HEK293 (cell line): ENCODE data around the gene KRT33A.
"Not testable (repeated sequence)": the region's sequence is repeated elsewhere in the genome, so short reads cannot be mapped to it uniquely, and the experiment has no call there.

Experiments
- CTCF ChIA-PET: fragments of 350-600 bp; formaldehyde crosslinking; extraction: SDS; loops from one replicate; lab custom pipeline; 2021; ENCODE audit warnings: antibody characterized with exemption; lab: Yijun Ruan, JAX
- POLR2A ChIA-PET: fragments of 300-600 bp; formaldehyde crosslinking; extraction: SDS; loops from one replicate; lab custom pipeline; 2020; ENCODE audit warnings: antibody characterized with exemption, inconsistent platforms; lab: Yijun Ruan, JAX
- H3K27ac ChIP-seq: fragments of 200-500 bp; sonication (Bioruptor generic); 2 replicates; pipeline ENCODE4 v1.5.1; 2014; ENCODE audit warnings: low read depth, low read length, control low read depth, inconsistent platforms; ENCODE audit errors: extremely low read depth
- H3K36me3 ChIP-seq, 2 experiments: fragments of 200-500 bp in 1 of 2; sonication (Bioruptor generic) in 1 of 2; 1 replicate in 1 of 2; 2 replicates in 1 of 2; pipeline ENCODE4 v1.5.1; 2014 to 2017; ENCODE audit warnings: inconsistent platforms in 2 of 2, low read length in 2 of 2; ENCODE audit not compliant: control insufficient read depth in 2 of 2, insufficient read depth in 1 of 2
- H3K4me1 ChIP-seq: fragments of 200-500 bp; sonication (Bioruptor generic); 2 replicates; pipeline ENCODE4 v1.5.1; 2014; ENCODE audit warnings: mild to moderate bottlenecking, low read length, inconsistent platforms; ENCODE audit not compliant: control insufficient read depth, insufficient read depth
- H3K4me3 ChIP-seq: 2 replicates; pipeline ENCODE4 v1.5.1; 2011; ENCODE audit warnings: low read depth, mild to moderate bottlenecking, control low read depth, low read length, moderate library complexity
- H3K9me3 ChIP-seq: fragments of 200-500 bp; sonication (Bioruptor generic); 2 replicates; pipeline ENCODE4 v1.5.1; 2014; ENCODE audit warnings: low read depth, low read length, inconsistent platforms; ENCODE audit not compliant: control insufficient read depth, insufficient read depth
- GLI4 ChIP-seq: fragments of 450-650 bp; formaldehyde crosslinking; IDR thresholded peaks from 2 replicates; pipeline ENCODE4 v1.5.1; 2016; ENCODE audit warnings: missing biosample characterization, missing genetic modification characterization
- KLF7 ChIP-seq: fragments of 450-650 bp; formaldehyde crosslinking; IDR thresholded peaks from 2 replicates; pipeline ENCODE4 v1.5.1; 2016; ENCODE audit warnings: missing biosample characterization, missing genetic modification characterization, borderline replicate concordance
- SCRT2 ChIP-seq: fragments of 450-650 bp; formaldehyde crosslinking; IDR thresholded peaks from 2 replicates; pipeline ENCODE4 v1.5.1; 2016; ENCODE audit warnings: missing biosample characterization, missing genetic modification characterization
- ZFHX2 ChIP-seq: fragments of 450-650 bp; formaldehyde crosslinking; conservative IDR thresholded peaks from 2 replicates; pipeline ENCODE4 v1.5.1; 2016; ENCODE audit warnings: missing biosample characterization, missing genetic modification characterization
- ZNF140 ChIP-seq: fragments of 450-650 bp; formaldehyde crosslinking; IDR thresholded peaks from 2 replicates; pipeline ENCODE4 v1.5.1; 2016; ENCODE audit warnings: missing biosample characterization, missing genetic modification characterization
- ZNF248 ChIP-seq: fragments of 450-650 bp; formaldehyde crosslinking; IDR thresholded peaks from 2 replicates; pipeline ENCODE4 v1.5.1; 2017; ENCODE audit warnings: missing biosample characterization, missing genetic modification characterization
- ZNF350 ChIP-seq: fragments of 450-650 bp; formaldehyde crosslinking; IDR thresholded peaks from 2 replicates; pipeline ENCODE4 v1.5.0; 2017; ENCODE audit warnings: missing biosample characterization, mild to moderate bottlenecking, missing genetic modification characterization
- ZNF404 ChIP-seq: fragments of 450-650 bp; formaldehyde crosslinking; IDR thresholded peaks from 2 replicates; pipeline ENCODE4 v1.5.1; 2017; ENCODE audit warnings: missing biosample characterization, missing genetic modification characterization
- ZNF416 ChIP-seq: fragments of 450-650 bp; formaldehyde crosslinking; IDR thresholded peaks from 2 replicates; pipeline ENCODE4 v1.5.1; 2016; ENCODE audit warnings: missing biosample characterization, missing genetic modification characterization
- ZNF530 ChIP-seq: fragments of 450-650 bp; formaldehyde crosslinking; IDR thresholded peaks from 2 replicates; pipeline ENCODE4 v1.5.1; 2016; ENCODE audit warnings: low read depth, missing biosample characterization, missing genetic modification characterization
- ZNF837 ChIP-seq: fragments of 450-650 bp; formaldehyde crosslinking; IDR thresholded peaks from 2 replicates; pipeline ENCODE4 v1.5.1; 2016; ENCODE audit warnings: missing biosample characterization, missing genetic modification characterization
- TF ChIP-seq, protein P1 (sequence below): fragments of 450-650 bp; formaldehyde crosslinking; IDR thresholded peaks from 2 replicates; pipeline ENCODE4 v1.5.1; 2017; ENCODE audit warnings: missing biosample characterization, missing genetic modification characterization
- TF ChIP-seq, protein P2 (sequence below): fragments of 450-650 bp; formaldehyde crosslinking; IDR thresholded peaks from 2 replicates; pipeline ENCODE4 v1.5.1; 2016; ENCODE audit warnings: missing biosample characterization, missing genetic modification characterization, low read depth
- TF ChIP-seq, protein P3 (sequence below): fragments of 450-650 bp; formaldehyde crosslinking; IDR thresholded peaks from 2 replicates; pipeline ENCODE4 v1.5.1; 2016; ENCODE audit warnings: missing biosample characterization, missing genetic modification characterization
- TF ChIP-seq, protein P4 (sequence below): fragments of 450-650 bp; formaldehyde crosslinking; IDR thresholded peaks from 2 replicates; pipeline ENCODE4 v1.5.1; 2016; ENCODE audit warnings: missing biosample characterization, missing genetic modification characterization
- TF ChIP-seq, protein P5 (sequence below): fragments of 450-650 bp; formaldehyde crosslinking; IDR thresholded peaks from 2 replicates; pipeline ENCODE4 v1.5.1; 2016; ENCODE audit warnings: missing biosample characterization, missing genetic modification characterization

The KRT33A gene

DNA sequence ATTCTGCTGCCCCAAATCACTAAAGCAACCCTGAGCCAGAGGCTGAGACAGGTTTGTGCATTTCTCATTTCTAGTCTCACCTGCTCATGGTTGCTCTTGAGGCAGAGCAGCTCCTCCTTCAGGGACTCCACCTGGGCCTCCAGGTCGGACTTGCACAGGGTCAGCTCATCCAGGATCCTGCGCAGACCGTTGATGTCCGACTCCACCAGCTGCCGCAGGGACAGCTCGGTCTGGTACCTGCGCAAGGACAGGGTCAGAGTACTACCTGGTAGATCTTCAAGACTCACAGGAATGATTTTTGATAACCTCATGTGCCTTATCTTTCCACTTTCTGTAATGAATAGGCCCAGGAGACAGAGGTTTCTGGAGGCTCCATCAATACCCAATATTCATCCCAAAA is 45.7 kb upstream of the KRT33A start (continued):
- TF ChIP-seq, protein P1, sequence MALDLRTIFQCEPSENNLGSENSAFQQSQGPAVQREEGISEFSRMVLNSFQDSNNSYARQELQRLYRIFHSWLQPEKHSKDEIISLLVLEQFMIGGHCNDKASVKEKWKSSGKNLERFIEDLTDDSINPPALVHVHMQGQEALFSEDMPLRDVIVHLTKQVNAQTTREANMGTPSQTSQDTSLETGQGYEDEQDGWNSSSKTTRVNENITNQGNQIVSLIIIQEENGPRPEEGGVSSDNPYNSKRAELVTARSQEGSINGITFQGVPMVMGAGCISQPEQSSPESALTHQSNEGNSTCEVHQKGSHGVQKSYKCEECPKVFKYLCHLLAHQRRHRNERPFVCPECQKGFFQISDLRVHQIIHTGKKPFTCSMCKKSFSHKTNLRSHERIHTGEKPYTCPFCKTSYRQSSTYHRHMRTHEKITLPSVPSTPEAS (tag by site-specific recombination), result no peak

DNA sequence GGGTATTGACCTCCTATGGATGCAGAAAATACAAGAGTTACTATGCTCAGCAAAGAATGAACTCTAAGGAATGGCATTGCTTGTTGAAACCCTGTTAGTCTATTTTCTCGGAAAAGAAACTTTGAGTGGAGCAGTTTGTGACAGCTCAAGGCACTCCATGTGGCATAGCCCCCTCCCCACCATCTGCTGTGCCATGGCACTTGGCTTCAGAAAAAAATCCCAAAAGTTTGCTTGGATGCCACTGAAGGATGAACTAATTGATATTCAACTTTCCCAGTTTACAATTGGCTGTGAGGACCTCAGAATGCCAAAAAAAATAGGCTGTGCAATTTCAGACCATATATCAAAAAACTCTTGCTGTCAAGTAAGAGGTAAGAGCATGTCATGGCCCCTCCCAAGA is 45.0 kb upstream of the KRT33A start:
- peaks cover 4% of the 10 kb centered on the region; the same call in 1 of the 2 replicates for H3K4me1 ChIP-seq

DNA sequence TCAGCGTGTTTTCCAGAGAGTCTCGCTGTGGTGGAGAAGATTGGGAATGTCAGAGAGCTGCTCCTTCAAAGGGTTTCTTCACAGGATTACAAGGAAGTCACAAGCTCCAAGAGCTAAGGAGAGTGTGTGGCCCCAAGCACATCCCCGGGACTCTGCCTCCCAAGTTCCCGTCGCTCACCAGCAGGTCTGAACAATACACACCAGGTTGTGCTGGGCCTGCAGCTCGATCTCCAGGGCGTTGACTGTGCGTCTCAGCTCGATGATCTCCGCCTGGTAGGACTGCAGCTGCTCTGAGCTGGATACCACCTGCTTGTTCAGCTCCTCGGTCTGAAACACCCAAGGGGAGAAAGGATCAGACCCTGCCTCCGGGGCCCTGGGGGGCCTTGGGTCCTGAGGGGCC is 44.4 kb upstream of the KRT33A start:
- POLR2A ChIA-PET, H3K4me1 ChIP-seq, H3K36me3 ChIP-seq, H3K4me3 ChIP-seq, H3K9me3 ChIP-seq, H3K27ac ChIP-seq: not testable (repeated sequence)
- CTCF ChIA-PET, result interaction anchor here (0.7 kb wide), 1 partner anchor 73 kb away, joined by 3 read pairs; no protein-coding TSS in a partner anchor

More for the DNA sequence above, 45.0 kb upstream of the KRT33A start:
- ChIA-PET POLR2A (no interaction called here), CTCF (interaction anchor here (0.7 kb wide), 1 partner anchor 73 kb away, joined by 3 read pairs; no protein-coding TSS in a partner anchor)
- TF ChIP-seq ZNF837 (no peak), SCRT2 (tag by site-specific recombination) (no peak), ZNF530 (tag by site-specific recombination) (no peak), KLF7 (tag by site-specific recombination) (no peak), ZNF404 (no peak), ZNF416 (tag by site-specific recombination) (no peak), ZNF350 (no peak), ZNF248 (tag by site-specific recombination) (no peak), GLI4 (tag by site-specific recombination) (no peak), ZNF140 (no peak), ZFHX2 (no peak)
- TF ChIP-seq, protein P2, sequence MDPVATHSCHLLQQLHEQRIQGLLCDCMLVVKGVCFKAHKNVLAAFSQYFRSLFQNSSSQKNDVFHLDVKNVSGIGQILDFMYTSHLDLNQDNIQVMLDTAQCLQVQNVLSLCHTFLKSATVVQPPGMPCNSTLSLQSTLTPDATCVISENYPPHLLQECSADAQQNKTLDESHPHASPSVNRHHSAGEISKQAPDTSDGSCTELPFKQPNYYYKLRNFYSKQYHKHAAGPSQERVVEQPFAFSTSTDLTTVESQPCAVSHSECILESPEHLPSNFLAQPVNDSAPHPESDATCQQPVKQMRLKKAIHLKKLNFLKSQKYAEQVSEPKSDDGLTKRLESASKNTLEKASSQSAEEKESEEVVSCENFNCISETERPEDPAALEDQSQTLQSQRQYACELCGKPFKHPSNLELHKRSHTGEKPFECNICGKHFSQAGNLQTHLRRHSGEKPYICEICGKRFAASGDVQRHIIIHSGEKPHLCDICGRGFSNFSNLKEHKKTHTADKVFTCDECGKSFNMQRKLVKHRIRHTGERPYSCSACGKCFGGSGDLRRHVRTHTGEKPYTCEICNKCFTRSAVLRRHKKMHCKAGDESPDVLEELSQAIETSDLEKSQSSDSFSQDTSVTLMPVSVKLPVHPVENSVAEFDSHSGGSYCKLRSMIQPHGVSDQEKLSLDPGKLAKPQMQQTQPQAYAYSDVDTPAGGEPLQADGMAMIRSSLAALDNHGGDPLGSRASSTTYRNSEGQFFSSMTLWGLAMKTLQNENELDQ (tag by site-specific recombination), result no peak
- TF ChIP-seq, protein P3, sequence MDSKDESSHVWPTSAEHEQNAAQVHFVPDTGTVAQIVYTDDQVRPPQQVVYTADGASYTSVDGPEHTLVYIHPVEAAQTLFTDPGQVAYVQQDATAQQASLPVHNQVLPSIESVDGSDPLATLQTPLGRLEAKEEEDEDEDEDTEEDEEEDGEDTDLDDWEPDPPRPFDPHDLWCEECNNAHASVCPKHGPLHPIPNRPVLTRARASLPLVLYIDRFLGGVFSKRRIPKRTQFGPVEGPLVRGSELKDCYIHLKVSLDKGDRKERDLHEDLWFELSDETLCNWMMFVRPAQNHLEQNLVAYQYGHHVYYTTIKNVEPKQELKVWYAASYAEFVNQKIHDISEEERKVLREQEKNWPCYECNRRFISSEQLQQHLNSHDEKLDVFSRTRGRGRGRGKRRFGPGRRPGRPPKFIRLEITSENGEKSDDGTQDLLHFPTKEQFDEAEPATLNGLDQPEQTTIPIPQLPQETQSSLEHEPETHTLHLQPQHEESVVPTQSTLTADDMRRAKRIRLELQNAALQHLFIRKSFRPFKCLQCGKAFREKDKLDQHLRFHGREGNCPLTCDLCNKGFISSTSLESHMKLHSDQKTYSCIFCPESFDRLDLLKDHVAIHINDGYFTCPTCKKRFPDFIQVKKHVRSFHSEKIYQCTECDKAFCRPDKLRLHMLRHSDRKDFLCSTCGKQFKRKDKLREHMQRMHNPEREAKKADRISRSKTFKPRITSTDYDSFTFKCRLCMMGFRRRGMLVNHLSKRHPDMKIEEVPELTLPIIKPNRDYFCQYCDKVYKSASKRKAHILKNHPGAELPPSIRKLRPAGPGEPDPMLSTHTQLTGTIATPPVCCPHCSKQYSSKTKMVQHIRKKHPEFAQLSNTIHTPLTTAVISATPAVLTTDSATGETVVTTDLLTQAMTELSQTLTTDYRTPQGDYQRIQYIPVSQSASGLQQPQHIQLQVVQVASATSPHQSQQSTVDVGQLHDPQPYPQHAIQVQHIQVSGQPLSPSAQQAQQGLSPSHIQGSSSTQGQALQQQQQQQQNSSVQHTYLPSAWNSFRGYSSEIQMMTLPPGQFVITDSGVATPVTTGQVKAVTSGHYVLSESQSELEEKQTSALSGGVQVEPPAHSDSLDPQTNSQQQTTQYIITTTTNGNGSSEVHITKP (tag by site-specific recombination), result no peak
- TF ChIP-seq, protein P4, sequence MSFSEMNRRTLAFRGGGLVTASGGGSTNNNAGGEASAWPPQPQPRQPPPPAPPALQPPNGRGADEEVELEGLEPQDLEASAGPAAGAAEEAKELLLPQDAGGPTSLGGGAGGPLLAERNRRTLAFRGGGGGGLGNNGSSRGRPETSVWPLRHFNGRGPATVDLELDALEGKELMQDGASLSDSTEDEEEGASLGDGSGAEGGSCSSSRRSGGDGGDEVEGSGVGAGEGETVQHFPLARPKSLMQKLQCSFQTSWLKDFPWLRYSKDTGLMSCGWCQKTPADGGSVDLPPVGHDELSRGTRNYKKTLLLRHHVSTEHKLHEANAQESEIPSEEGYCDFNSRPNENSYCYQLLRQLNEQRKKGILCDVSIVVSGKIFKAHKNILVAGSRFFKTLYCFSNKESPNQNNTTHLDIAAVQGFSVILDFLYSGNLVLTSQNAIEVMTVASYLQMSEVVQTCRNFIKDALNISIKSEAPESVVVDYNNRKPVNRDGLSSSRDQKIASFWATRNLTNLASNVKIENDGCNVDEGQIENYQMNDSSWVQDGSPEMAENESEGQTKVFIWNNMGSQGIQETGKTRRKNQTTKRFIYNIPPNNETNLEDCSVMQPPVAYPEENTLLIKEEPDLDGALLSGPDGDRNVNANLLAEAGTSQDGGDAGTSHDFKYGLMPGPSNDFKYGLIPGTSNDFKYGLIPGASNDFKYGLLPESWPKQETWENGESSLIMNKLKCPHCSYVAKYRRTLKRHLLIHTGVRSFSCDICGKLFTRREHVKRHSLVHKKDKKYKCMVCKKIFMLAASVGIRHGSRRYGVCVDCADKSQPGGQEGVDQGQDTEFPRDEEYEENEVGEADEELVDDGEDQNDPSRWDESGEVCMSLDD (tag by site-specific recombination), result no peak
- TF ChIP-seq, protein P5, sequence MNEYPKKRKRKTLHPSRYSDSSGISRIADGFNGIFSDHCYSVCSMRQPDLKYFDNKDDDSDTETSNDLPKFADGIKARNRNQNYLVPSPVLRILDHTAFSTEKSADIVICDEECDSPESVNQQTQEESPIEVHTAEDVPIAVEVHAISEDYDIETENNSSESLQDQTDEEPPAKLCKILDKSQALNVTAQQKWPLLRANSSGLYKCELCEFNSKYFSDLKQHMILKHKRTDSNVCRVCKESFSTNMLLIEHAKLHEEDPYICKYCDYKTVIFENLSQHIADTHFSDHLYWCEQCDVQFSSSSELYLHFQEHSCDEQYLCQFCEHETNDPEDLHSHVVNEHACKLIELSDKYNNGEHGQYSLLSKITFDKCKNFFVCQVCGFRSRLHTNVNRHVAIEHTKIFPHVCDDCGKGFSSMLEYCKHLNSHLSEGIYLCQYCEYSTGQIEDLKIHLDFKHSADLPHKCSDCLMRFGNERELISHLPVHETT (tag by site-specific recombination), result no peak
- H3K36me3 ChIP-seq, result no peaks in the 10 kb centered on the region
- no peaks in the 10 kb centered on the region for H3K9me3 ChIP-seq
- H3K27ac ChIP-seq, result no peak overlapping the region
- no peak overlapping the region for H3K4me3 ChIP-seq
